ENCODE data around the gene GLRA1. TPM values are rescaled to one million over a fixed set of nuclear protein-coding genes. Genes with fewer than 3 reads are reported as not detected.

The GLRA1 gene
- total and polyA plus RNA-seq, 2 of the 4 experiments (the other 2 are of a cell fraction), result not detected

Small RNAs within 50 kb of the gene (microRNA-seq; reads per million reads assigned to microRNA genes)
- gene RNA5SP198 (ENCODE audit: insufficient read depth, insufficient read length), result not detected

Small RNAs within 50 kb of the gene (small RNA-seq; reads per million reads assigned to genes)
- gene RNA5SP198, result 0 to 0.46 (median 0) reads per million in 5 experiments

Other genes with a start within 250 kb of the GLRA1 start
- 1,186 and 1,450 TPM in 2 replicates for gene SPARC, start 237.9 kb downstream of the GLRA1 start, total RNA-seq (2012; rRNA removed)
- gene SPARC, start 237.9 kb downstream of the GLRA1 start, polyA plus RNA-seq (2012; rRNA removed), result 4,692 and 5,281 TPM in 2 replicates
- gene ATOX1, start 166.2 kb downstream of the GLRA1 start, total RNA-seq (2012; rRNA removed), result 56.3 and 76.7 TPM in 2 replicates
- gene ATOX1, start 166.2 kb downstream of the GLRA1 start, polyA plus RNA-seq (2012; rRNA removed), result 360 and 398 TPM in 2 replicates
- 272 and 482 TPM in 2 replicates for gene G3BP1, start 152.9 kb downstream of the GLRA1 start, total RNA-seq (2012; rRNA removed)
- 32.8 and 40.2 TPM in 2 replicates for gene G3BP1, start 152.9 kb downstream of the GLRA1 start, polyA plus RNA-seq (2012; rRNA removed)